ENCODE measurements around the gene JPH4. TPM values are rescaled to one million over a fixed set of nuclear protein-coding genes. Genes with fewer than 3 reads are reported as not detected.

Gene JPH4
- total and polyA plus RNA-seq, 2 of the 8 experiments (the other 6 are each of a cell fraction or from before 2014, with no cell fraction given), result 23.9 to 46.7 TPM

DNA sequence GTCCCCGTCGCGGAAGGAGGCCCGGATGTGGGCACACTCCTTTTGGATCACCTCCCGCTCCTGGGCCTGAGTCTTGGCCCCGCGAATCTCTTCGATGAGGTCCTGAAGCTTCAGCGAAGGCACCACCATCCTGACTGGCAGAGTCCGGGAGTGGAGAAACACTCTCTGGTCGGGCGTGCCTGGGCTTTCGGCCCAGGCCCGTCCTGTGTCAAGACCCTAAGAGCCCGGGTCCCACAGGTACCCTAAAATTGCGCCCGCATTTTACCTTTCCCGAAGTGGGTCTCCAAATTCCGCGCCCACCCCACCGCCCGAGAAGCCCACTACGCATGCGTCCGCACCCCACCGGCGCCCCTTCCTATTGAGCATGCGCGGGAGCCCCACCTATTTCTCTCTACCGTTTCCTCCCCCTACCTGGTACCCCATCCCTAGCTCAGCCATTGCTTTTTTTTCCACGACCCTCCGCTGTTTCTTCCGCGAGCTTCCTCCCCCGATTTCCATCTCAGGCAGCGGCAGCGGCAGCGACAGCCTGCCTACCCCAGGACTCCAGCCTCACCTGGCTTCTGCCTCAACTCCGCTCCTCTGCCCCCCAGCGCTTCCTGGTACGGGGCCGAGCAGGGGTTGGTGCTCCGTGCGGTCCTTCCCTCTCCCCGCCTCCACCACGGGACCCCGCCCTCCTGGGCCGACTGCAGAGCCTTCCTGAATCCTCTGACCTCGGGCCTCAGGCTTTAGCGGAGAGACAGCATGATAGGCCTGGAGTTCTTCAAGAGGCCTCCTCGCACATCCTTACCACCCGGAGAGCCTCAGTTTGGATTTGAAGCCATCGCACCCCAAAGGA is 11.2 kb downstream of the JPH4 start, which contains the start of gene AP1G2 (continued):
- TF ChIP-seq EZH2 (IDR thresholded peaks at IDR 0.05; ENCODE audit: low read depth, low read length, severe bottlenecking) (no peak), KDM5A (IDR thresholded peaks at IDR 0.05; ENCODE audit: low read length) (no peak), CHD7 (IDR thresholded peaks at IDR 0.05; ENCODE audit: insufficient replicate concordance, low read length) (no peak), SAP30 (IDR thresholded peaks at IDR 0.05; ENCODE audit: insufficient read depth, insufficient replicate concordance, low read length) (peak; percentile 72), RAD21 (IDR thresholded peaks at IDR 0.05 in 1 of 2, conservative IDR thresholded peaks at IDR 0.05 in 1 of 2; ENCODE audit: low read depth in 2 of 2, low read length in 2 of 2) (no peak), TAF7 (optimal IDR thresholded peaks at IDR 0.05; ENCODE audit: borderline replicate concordance, low read depth, low read length) (peak; percentile 9), CBX8 (IDR thresholded peaks at IDR 0.05; ENCODE audit: borderline replicate concordance, low read depth, low read length) (no peak), ZNF274 (IDR thresholded peaks at IDR 0.05; ENCODE audit: borderline replicate concordance, extremely low read depth, low read length) (no peak), POLR2A (IDR thresholded peaks at IDR 0.05; ENCODE audit: control extremely low read depth in 1 of 2, low read depth in 2 of 2, low read length in 2 of 2) (peak; percentile 38 to 86)

All from H1 (cell line).